Testis (tissue), 3 donors: ENCODE results near the gene CCT5. TPM values are rescaled to one million over a fixed set of nuclear protein-coding genes. Genes with fewer than 3 reads are reported as not detected.

ENCODE experiments used
- DNase-seq: peaks from one replicate; pipeline ENCODE4 v3.0.0-alpha.2; 2019
- H3K27ac ChIP-seq, 2 donors: fragments of 200-600 bp; sonication (generic); one replicate each; pipeline ENCODE4 v1.5.1; 2019
- H3K27me3 ChIP-seq: fragments of 200-600 bp; sonication (generic); one replicate; pipeline ENCODE4 v1.5.1; 2019
- H3K36me3 ChIP-seq: fragments of 200-600 bp; sonication (generic); one replicate; pipeline ENCODE4 v1.5.1; 2017; ENCODE audit warnings: low read depth; ENCODE audit errors: missing control alignments
- H3K4me1 ChIP-seq: fragments of 200-600 bp; sonication (generic); one replicate; pipeline ENCODE4 v1.5.1; 2019
- H3K4me3 ChIP-seq, 2 donors: fragments of 200-600 bp; sonication (generic); one replicate each; pipeline ENCODE4 v1.5.1; 2017 to 2019
- H3K9me3 ChIP-seq: fragments of 200-600 bp; sonication (generic); one replicate; pipeline ENCODE4 v1.5.1; 2017
- POLR2A ChIP-seq: fragments of 450-650 bp; IDR thresholded peaks from one replicate; pipeline ENCODE4 v1.6.1; 2017; ENCODE audit warnings: antibody characterized with exemption, mild to moderate bottlenecking, moderate library complexity
- WGBS, 2 donors: methylation state at CpG; one replicate each; pipeline ENCODE4 v1.1.5; 2018; 5-methylcytosine and 5-hydroxymethylcytosine counted together
- intact Hi-C: fragments of 100-400 bp; cut with DNase I; formaldehyde crosslinking; loops from one replicate; pipeline ENCODE4 v1.15.1; 2023; ENCODE audit warnings: low total_unique reads
- polyA plus RNA-seq: library from polyadenylated mRNA; stranded (reverse); fragments of 350-450 nt; fragmentation: Illumina TruSeq; extraction: RNeasy Lipid Tissue Mini Kit (QIAGEN cat#74804); gene quantifications from one replicate; pipeline ENCODE4 v1.2.3, GENCODE V29; 2014; ENCODE audit warnings: low read depth, low replicate concordance; ENCODE audit not compliant: insufficient read depth
- total RNA-seq, 2 donors: library from RNA; depleted of rRNA; stranded (reverse); fragments of >200 nt; gene quantifications; one replicate each; pipeline ENCODE4 v1.2.3, GENCODE V29; 2016
- TF ChIP-seq, protein P1 (sequence below), 3 experiments: fragments of 450-650 bp in 2 of 3; fragments of 200-600 bp in 1 of 3; sonication (generic) in 1 of 3; IDR thresholded peaks; one replicate each; pipeline ENCODE4 v1.5.1; 2016 to 2019; ENCODE audit warnings: antibody characterized with exemption in 3 of 3, mild to moderate bottlenecking in 2 of 3, moderate library complexity in 1 of 3

CCT5 gene
- total and polyA plus RNA-seq, 3 donors from 2014 or later, result 155 to 299 (median 189) TPM

DNA sequence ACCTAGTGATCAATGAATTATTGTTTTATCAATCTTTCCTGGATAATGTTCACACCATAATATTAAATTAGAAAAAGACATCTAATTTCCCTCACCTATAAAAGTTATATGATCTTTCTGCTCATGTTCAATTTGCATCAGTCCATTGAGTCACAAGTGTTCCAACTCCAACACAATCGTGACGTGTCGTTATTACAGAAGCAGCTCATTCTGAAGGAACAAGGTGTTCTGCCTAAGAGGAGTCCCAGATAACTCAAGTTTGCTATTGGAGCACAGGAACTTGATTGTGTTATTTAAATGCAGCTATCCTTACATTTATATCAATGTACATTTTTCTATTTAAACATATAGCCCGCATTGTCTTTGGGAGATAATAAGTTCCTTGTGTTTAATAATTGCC, 31.0 kb upstream of the CCT5 start:
- intact Hi-C loops, result no loop called here
- no peaks in the 10 kb centered on the region for H3K27me3 ChIP-seq
- no peak for TF ChIP-seq POLR2A
- TF ChIP-seq, protein P1, sequence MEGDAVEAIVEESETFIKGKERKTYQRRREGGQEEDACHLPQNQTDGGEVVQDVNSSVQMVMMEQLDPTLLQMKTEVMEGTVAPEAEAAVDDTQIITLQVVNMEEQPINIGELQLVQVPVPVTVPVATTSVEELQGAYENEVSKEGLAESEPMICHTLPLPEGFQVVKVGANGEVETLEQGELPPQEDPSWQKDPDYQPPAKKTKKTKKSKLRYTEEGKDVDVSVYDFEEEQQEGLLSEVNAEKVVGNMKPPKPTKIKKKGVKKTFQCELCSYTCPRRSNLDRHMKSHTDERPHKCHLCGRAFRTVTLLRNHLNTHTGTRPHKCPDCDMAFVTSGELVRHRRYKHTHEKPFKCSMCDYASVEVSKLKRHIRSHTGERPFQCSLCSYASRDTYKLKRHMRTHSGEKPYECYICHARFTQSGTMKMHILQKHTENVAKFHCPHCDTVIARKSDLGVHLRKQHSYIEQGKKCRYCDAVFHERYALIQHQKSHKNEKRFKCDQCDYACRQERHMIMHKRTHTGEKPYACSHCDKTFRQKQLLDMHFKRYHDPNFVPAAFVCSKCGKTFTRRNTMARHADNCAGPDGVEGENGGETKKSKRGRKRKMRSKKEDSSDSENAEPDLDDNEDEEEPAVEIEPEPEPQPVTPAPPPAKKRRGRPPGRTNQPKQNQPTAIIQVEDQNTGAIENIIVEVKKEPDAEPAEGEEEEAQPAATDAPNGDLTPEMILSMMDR (IDR thresholded peaks at IDR 0.05), result no peak
- no peak overlapping the region for H3K27ac ChIP-seq
- DNase-seq, result no peak
- H3K36me3 ChIP-seq, result no peaks in the 10 kb centered on the region
- no peaks in the 10 kb centered on the region for H3K9me3 ChIP-seq
- WGBS, 2 donors, result 73 to 75% methylated on average over 4 of the region's 4 CpGs
- H3K4me1 ChIP-seq, result no peaks in the 10 kb centered on the region
- H3K4me3 ChIP-seq, result no peak overlapping the region

DNA sequence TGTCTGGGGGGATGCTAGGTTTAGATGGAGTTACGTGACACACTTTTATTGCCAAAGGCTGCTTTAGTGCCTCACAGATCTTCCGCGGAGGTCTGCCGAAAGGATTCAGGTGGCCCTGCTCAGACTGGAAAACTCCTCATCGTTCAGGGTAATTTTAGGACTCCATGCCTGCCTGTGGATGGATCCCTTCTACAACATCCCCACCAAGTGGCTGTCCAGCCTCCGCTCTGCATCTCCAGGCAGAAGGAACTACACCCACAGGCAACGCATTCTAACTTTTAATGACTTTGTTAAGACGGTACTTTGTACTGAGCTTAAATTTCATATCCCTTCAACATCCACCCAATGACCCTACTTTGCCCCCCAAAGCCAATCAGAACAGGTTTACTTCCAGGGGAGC, 29.8 kb upstream of the CCT5 start:
- no peaks in the 10 kb centered on the region for H3K4me1 ChIP-seq
- H3K27me3 ChIP-seq, result no peaks in the 10 kb centered on the region
- no peaks in the 10 kb centered on the region for H3K9me3 ChIP-seq
- H3K27ac ChIP-seq, result no peak overlapping the region
- TF ChIP-seq, protein P1 (IDR thresholded peaks at IDR 0.05), result no peak
- TF ChIP-seq POLR2A, result no peak
- 65 to 80% methylated on average over 8 of the region's 8 CpGs for WGBS, 2 donors
- no peaks in the 10 kb centered on the region for H3K36me3 ChIP-seq
- DNase-seq, result no peak
- H3K4me3 ChIP-seq, result no peak overlapping the region
- intact Hi-C loops, result no loop called here

DNA sequence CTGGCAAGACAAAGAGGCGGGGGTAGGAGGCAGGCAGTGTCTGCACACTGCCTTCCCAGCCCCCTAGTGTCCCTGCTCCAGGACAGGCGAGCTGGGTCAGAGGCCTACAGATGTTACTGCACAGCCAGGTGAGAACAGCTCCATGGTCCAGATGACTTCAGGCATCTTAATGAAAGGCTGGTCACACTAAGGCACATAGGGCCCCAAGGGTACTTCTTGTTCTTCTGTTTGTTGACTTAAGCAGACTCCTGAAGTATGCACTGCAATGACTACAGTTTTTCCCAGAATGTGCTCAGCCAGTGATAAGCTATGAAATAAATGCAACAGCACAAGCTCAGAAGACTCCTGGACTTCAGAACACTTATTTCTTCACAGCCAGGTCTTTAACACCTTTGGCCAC, 27.8 kb upstream of the CCT5 start:
- no peaks in the 10 kb centered on the region for H3K4me1 ChIP-seq
- no peaks in the 10 kb centered on the region for H3K36me3 ChIP-seq
- H3K27me3 ChIP-seq, result no peaks in the 10 kb centered on the region
- TF ChIP-seq, protein P1 (IDR thresholded peaks at IDR 0.05), result no peak
- TF ChIP-seq POLR2A, result no peak
- WGBS, 2 donors, result 87 to 100% methylated on average over 2 of the region's 2 CpGs
- no peak overlapping the region for H3K27ac ChIP-seq
- intact Hi-C loops, result no loop called here
- no peaks in the 10 kb centered on the region for H3K9me3 ChIP-seq
- no peak for DNase-seq
- no peak overlapping the region for H3K4me3 ChIP-seq

DNA sequence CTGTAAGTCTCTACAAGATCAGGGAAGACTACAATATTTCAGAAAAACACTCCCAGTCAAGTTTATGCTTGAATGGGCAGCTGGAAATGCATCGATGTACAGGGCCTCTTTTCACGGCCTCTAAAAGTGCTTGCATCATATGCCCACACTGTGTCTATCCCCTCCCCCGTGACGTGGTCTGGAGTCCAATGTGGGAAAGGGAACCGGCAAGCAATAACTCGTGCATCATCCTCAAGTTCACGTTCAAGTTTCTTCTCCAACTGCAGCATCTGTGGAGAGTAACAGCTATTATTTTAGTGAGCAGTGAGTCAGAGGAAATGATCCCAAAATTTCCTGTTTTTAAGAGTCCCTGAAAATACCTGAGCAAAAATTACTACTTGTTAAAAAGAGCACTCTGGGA, 22.7 kb upstream of the CCT5 start:
- intact Hi-C loops, result no loop called here
- no peak for DNase-seq
- no peaks in the 10 kb centered on the region for H3K36me3 ChIP-seq
- H3K4me3 ChIP-seq, result no peak overlapping the region
- no peak overlapping the region for H3K27ac ChIP-seq
- no peak for TF ChIP-seq POLR2A
- TF ChIP-seq, protein P1 (IDR thresholded peaks at IDR 0.05), result no peak
- H3K27me3 ChIP-seq, result no peaks in the 10 kb centered on the region
- no peaks in the 10 kb centered on the region for H3K4me1 ChIP-seq
- no peaks in the 10 kb centered on the region for H3K9me3 ChIP-seq
- 81 to 85% methylated on average over 7 of the region's 7 CpGs for WGBS, 2 donors

DNA sequence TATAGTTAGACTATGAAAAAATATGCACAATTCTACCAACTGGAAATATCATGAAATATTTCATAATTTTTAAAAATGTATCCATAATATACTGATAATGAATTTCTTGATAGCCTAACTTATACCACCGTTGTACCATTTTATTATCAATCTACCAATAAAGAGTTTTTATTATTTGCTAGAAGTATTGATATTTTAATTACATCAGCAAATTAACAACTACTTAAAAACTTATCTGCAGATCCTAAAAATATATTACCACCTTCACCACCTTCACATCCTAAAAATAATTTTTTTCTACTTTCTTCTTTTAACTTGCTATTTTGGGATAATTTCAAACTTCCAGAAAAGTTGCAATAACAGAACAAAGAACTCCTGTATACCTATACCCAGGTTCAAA, 21.8 kb upstream of the CCT5 start:
- no peaks in the 10 kb centered on the region for H3K36me3 ChIP-seq
- H3K27me3 ChIP-seq, result no peaks in the 10 kb centered on the region
- H3K4me1 ChIP-seq, result no peaks in the 10 kb centered on the region
- no peaks in the 10 kb centered on the region for H3K9me3 ChIP-seq
- DNase-seq, result no peak
- 69 to 71% methylated on average over 1 of the region's 1 CpG for WGBS, 2 donors
- no peak for TF ChIP-seq POLR2A
- TF ChIP-seq, protein P1 (IDR thresholded peaks at IDR 0.05), result no peak
- no peak overlapping the region for H3K27ac ChIP-seq
- no peak overlapping the region for H3K4me3 ChIP-seq
- intact Hi-C loops, result no loop called here
